HG02943 (cell line): ENCODE results near the gene CYP8B1.

Source experiments
- ATAC-seq: cut with Tn5 transposase; IDR thresholded peaks from one replicate; pipeline ENCODE4 v1.9.1; 2021; ENCODE audit warnings: mild to moderate bottlenecking, low read depth, moderate library complexity; ENCODE audit not compliant: unreplicated experiment

Gene CYP8B1, protein sequence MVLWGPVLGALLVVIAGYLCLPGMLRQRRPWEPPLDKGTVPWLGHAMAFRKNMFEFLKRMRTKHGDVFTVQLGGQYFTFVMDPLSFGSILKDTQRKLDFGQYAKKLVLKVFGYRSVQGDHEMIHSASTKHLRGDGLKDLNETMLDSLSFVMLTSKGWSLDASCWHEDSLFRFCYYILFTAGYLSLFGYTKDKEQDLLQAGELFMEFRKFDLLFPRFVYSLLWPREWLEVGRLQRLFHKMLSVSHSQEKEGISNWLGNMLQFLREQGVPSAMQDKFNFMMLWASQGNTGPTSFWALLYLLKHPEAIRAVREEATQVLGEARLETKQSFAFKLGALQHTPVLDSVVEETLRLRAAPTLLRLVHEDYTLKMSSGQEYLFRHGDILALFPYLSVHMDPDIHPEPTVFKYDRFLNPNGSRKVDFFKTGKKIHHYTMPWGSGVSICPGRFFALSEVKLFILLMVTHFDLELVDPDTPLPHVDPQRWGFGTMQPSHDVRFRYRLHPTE

DNA sequence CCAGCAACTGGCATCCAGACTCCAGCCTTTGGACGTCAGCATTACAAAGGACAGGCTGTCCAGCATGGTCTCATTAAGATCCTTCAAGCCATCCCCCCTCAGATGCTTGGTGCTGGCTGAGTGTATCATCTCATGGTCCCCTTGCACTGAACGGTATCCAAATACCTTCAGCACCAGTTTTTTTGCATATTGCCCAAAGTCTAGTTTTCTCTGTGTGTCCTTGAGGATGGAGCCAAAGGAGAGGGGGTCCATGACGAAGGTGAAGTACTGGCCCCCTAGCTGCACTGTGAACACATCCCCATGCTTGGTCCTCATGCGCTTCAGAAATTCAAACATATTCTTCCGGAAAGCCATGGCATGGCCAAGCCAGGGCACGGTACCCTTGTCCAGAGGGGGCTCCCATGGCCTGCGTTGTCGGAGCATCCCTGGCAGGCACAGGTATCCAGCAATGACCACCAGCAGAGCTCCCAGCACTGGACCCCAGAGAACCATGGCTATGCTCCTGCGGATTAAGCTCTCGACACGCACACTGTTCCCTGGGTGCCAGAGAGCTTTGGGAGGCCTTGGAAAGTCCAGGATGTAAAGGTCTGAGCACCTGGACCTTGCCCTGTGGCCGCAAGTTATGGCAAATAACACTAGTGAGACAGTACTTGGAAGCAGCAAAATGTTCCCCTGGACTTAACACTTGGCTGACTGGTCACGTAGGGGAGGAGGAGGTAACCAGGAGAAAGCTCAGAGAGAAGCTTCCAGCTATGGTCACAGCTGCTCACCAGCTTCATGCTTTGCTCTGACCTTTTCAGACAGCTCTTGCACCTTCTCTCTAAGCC lies at the start of gene CYP8B1:
Gene CYP8B1 (minus strand): TSS at position 555 of the 827 bp plus-strand sequence. CDS start 63 bp downstream, at position 492.
- ATAC-seq: no peak

DNA sequence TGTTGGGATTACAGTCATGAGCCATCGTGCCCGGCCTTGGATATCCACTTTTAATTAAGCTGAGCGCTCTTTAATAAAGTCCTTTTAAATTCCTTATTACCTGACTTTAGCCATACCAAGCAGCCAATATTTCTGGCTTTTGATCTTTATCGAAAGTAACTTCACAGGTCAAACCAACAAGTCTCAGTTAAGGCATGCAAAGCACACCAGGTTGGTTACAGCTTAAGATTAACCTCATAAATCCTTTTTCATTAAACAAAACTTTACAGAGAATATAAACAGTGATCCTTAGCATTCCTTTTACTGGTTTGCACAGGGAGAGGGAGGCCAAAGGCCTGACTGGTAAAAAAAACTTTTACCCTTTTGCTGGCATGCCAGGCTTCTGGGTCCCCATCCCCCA lies 47.9 kb upstream of the CYP8B1 start:
- ATAC-seq: no peak

DNA sequence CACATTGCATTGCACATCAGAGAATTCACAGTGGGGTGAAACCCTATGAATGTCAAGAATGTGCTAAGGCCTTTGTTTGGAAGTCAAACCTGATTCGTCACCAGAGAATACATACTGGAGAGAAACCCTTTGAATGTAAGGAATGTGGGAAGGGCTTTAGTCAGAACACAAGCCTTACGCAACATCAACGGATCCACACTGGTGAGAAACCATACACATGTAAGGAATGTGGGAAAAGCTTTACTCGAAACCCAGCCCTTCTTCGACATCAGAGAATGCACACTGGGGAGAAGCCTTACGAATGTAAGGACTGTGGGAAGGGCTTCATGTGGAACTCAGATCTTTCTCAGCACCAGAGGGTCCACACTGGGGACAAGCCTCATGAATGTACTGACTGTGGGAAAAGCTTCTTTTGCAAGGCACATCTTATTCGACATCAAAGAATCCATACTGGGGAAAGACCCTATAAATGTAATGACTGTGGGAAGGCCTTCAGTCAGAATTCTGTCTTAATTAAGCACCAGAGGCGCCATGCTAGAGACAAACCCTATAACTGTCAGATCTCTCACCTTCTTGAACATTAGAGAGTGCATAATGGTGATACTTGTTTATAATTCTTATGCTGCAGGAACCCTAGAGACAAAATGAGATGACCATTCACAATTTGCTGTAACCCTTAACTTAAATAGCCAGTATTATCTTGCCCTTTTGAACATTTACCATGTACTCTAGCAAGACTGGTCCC lies 39.3 kb upstream of the CYP8B1 start:
- ATAC-seq: no peak

GRCh38 chr3:42911551-42911950 lies 35.9 kb upstream of the CYP8B1 start:
- ATAC-seq: no peak

DNA sequence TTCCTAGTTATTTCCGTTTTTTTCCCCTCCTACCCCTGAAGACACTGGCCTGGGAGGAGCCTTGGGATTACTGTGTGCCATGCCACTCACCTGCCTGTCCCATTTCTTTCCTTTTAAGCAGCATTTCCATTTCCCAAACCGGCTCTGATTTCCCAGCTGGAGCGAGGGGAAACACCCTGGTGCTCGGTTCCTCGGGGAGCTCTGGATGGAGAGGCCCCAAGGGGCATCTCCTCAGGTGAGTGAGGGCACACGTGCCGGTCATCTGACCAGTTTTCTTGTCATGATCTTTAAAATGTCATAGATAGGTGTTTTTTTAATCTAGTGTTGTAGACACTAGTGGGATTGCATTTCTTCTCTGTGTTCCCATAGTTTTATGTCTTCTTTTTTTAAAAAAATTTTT lies 33.0 kb upstream of the CYP8B1 start:
- no peak for ATAC-seq

DNA sequence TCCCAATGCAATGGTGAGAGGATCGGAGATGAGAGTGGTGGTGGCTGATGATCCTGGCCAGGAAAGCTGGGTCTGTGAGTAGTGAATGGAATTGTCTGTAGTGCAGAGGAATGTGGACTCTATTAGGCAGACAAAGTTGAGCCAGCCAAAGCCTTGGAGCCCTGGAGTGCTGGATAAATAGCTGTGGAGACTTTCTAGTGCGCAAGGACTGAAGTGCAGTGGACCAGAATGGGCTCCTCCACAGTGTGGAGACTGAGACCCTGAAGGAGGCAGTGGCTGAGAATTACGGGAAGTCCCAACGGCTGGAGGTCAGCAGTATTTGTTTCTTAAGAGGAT lies 31.1 kb upstream of the CYP8B1 start:
- ATAC-seq: no peak

GRCh38 chr3:42906070-42906847 lies 30.6 kb upstream of the CYP8B1 start, which contains the start of gene ZNF662:
ZNF662 (plus strand) TSS chr3:42906142; CDS start chr3:42908115, 1,973 bp downstream.
- ATAC-seq: no peak

DNA sequence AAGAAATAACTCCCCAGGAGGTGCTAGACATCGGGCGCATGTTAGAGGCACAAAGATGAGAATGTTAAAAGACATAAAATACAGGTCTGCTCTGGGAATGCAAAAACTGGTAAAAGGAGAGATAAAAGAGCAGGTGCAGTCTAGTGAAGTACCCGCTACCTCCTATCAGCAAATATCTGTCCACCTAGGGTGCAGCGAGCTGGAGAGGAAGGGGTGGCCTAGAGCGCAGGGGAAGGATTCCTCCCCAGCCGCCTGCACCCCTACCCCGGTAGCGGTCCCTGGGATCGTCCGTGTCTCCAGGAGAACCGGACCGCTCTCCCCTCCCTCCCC lies 30.0 kb upstream of the CYP8B1 start:
- no peak for ATAC-seq

DNA sequence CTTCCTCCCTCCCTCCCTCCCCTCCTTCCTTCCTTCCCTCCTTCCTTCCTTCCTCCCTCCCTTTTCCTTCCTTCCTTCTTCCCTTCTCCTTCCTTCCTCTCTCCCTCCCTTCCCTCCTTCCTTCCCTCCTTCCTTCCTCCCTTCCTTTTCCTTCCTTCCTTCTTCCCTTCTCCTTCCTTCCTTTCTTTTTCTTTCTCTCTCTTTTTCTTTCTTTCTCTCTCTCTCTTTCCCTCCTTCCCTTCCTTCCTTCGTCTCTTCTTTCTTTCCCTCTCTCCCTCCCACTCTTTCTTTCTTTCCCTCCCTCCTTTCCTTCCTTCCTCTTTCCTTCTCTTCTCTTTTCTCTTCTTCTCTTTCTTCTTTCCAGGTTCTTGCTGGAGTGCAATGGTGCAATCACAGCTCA lies 28.4 kb upstream of the CYP8B1 start:
- ATAC-seq: no peak

- no peak for ATAC-seq
Observed at GRCh38 chr3:42902257-42902656, 26.6 kb upstream of the CYP8B1 start.

DNA sequence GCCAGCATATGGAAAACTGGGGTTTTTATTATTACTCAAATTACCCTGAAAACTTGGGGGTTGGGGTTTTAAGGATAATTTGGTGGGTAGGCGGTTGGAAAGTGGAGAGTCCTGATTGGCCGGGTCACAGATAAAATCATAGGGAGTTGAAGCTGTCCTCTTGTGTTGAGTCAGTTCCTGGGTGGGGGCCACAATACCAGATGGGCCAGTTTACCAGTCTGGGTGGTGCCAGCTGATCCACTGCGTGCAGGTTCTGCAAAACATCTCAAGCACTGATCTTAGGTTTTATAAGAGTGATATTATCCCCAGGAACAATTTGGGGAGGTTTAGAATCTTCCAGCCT lies 25.4 kb upstream of the CYP8B1 start:
- ATAC-seq: no peak

GRCh38 chr3:42900226-42901072 lies 24.8 kb upstream of the CYP8B1 start:
- no peak for ATAC-seq

DNA sequence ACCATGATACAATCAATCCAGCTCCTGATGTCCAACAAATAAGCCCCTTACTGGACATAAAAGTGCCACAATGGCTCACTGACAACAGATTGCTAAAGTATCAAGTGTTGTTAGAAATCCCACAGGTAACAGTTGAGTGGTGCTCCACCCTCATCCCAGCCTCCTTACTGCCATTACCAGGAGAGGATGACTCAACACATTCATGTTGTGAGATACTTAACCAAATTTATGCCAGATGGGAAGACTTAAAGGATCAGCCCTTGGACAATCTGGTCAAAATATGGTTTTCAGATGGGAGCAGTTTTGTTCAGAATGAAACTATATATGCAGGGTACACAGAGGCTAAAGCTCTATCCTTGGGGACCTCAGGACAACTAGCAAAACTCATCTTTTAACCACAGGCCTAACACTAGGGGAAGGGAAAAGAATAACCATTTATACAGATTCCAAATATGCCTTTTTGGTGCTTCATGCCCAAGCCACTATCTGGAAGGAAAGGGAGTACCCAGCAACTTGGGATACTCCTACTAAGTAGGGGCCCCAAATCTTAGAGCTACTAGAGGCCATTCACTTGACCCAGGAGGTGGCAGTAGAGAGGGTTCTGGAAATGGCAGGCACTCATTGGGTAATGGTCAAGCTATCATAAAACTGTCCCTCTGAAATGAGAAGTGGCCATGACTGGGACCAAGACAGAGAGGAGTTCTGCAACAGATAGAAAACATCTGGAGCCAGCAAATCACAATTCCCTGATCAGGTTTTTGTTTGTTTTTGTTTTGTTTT lies 23.4 kb upstream of the CYP8B1 start:
- no peak for ATAC-seq

GRCh38 chr3:42895580-42895868 lies 19.8 kb upstream of the CYP8B1 start:
- ATAC-seq: no peak

DNA sequence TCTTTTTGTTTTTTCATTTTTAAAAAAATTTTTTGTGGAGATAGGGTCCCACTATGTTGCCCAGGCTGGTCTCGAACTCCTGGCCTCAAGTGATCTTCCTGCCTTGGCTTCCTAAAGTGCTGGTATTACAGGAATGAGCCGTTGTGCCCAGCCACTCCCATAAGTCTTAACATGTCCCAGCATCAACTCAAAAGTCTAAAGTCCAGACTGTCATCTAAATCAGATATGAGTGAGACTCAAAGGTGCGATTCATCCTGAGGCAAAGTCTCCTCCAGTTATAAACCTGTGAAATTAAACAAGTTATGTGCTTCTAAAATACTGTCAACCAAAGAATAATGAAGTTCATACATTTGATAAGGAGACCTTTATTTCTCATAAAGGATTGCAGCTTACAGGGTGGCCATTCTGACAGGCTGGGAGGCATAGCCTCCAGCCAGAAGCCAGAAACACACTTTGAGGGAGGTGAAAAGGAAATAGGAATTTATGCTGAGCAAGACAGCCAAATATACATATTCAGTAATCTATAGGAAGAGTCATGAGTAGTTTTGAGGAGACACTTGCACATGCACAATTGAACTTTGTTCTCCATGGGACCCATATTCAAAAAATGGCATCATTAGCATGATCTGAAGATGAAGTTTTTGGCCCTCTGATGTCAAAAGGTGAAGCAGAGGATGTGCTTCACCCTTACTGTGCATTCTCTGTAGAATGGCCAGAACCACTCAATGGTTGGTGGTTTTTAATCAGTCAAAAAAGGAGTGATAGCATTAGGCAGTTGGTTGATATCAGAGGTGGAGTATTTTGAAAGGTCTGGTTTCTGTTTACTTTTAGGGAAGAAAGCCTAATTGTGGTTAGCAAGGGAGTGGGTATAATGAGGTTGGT lies 19.3 kb upstream of the CYP8B1 start:
- no peak for ATAC-seq

GRCh38 chr3:42892807-42893206 lies 17.1 kb upstream of the CYP8B1 start:
- ATAC-seq: no peak

GRCh38 chr3:42892169-42892568 lies 16.5 kb upstream of the CYP8B1 start:
- ATAC-seq: no peak

- no peak for ATAC-seq
Observed at GRCh38 chr3:42891042-42891441, 15.4 kb upstream of the CYP8B1 start.
